Neural cell (in vitro differentiated cells): ENCODE measurements around the gene HECTD1.

Experiments used
- EZH2 ChIP-seq: fragments of 200-600, 300-800 bp; shearing (Covaris generic), sonication (generic); IDR thresholded peaks from 2 replicates; pipeline ENCODE4 v1.6.1; 2014; ENCODE audit warnings: antibody characterized with exemption, low read length, borderline replicate concordance, mild to moderate bottlenecking; ENCODE audit not compliant: insufficient read depth, poor library complexity, severe bottlenecking
- MXI1 ChIP-seq: fragments of 450-650 bp; conservative IDR thresholded peaks from 2 replicates; pipeline ENCODE4 v1.6.1; 2014; ENCODE audit warnings: antibody characterized with exemption, mild to moderate bottlenecking; ENCODE audit not compliant: poor library complexity, severe bottlenecking
- POLR2AphosphoS5 ChIP-seq: IDR thresholded peaks from 2 replicates; pipeline ENCODE4 v1.6.1; 2012
- TF ChIP-seq, protein P1 (sequence below): fragments of 450-650 bp; IDR thresholded peaks from 2 replicates; pipeline ENCODE4 v1.5.1; 2014; ENCODE audit warnings: antibody characterized with exemption, mild to moderate bottlenecking, moderate library complexity; ENCODE audit not compliant: poor library complexity, severe bottlenecking

DNA sequence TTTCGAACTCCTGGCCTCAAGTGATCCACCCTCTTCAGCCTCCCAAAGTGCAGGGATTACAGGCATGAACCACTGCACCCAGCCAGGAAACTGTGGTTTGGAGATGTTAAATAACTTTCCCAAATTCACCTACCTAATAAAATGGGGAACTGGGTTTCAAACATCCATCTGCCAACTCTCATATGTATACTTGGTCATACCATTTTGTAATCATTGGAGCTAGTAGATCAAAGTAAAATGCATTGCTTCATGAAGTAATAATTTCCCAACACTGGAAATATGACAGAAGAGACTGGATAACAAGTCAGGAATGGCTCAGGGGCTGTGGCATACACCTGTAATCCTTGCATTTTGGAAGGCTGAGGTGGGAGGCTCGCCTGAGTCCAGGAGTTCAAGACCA lies 5.3 kb upstream of the HECTD1 start:
- TF ChIP-seq, protein P1, sequence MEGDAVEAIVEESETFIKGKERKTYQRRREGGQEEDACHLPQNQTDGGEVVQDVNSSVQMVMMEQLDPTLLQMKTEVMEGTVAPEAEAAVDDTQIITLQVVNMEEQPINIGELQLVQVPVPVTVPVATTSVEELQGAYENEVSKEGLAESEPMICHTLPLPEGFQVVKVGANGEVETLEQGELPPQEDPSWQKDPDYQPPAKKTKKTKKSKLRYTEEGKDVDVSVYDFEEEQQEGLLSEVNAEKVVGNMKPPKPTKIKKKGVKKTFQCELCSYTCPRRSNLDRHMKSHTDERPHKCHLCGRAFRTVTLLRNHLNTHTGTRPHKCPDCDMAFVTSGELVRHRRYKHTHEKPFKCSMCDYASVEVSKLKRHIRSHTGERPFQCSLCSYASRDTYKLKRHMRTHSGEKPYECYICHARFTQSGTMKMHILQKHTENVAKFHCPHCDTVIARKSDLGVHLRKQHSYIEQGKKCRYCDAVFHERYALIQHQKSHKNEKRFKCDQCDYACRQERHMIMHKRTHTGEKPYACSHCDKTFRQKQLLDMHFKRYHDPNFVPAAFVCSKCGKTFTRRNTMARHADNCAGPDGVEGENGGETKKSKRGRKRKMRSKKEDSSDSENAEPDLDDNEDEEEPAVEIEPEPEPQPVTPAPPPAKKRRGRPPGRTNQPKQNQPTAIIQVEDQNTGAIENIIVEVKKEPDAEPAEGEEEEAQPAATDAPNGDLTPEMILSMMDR, result no peak
- TF ChIP-seq MXI1, result no peak
- no peak for TF ChIP-seq EZH2
- TF ChIP-seq POLR2AphosphoS5, result no peak
